ENCODE results near the gene ATF4.

- TF ChIP-seq CTCF (IDR thresholded peaks at IDR 0.05) (peak; percentile 67 to 81 (median 73)), EP300 (IDR thresholded peaks at IDR 0.05) (no peak)
Measured at GRCh38 chr22:39496131-39496838, 24.1 kb upstream of the ATF4 start.
